Heart right ventricle (tissue), 16 donors: Measurements from ENCODE around the gene SEC23A. TPM values are rescaled to one million over a fixed set of nuclear protein-coding genes. Genes with fewer than 3 reads are reported as not detected.

Experiments
- ATAC-seq, 8 donors: fragments of 200-7000 bp; cut with Tn5 transposase; one replicate each; pipeline ENCODE4 v1.9.1; 2020; ENCODE audit warnings: mild to moderate bottlenecking in 8 of 8, moderate library complexity in 8 of 8, moderate number of reproducible peaks in 1 of 8
- DNase-seq, 2 donors: peaks; one replicate each; pipeline ENCODE4 v3.0.0-alpha.2; 2020
- H3K27ac ChIP-seq, 10 donors: fragments of 200-600 bp; sonication (generic) in 2 of 10; one replicate each; pipeline versions ENCODE4 v1.5.0 to v1.8.0; 2020 to 2022; ENCODE audit warnings: mild to moderate bottlenecking in 3 of 10
- H3K27me3 ChIP-seq, 7 donors: fragments of 200-600 bp; one replicate each; pipeline ENCODE4 v1.8.0; 2021 to 2022; ENCODE audit warnings: mild to moderate bottlenecking in 2 of 7
- H3K36me3 ChIP-seq, 9 donors: fragments of 200-600 bp; sonication (generic) in 1 of 9; one replicate each; pipeline versions ENCODE4 v1.5.0 to v1.8.0; 2020 to 2022; ENCODE audit warnings: mild to moderate bottlenecking in 2 of 9
- H3K4me1 ChIP-seq, 9 donors: fragments of 200-600 bp; sonication (generic) in 1 of 9; one replicate each; pipeline versions ENCODE4 v1.5.0 to v1.8.0; 2020 to 2022; ENCODE audit warnings: mild to moderate bottlenecking in 4 of 9
- H3K4me3 ChIP-seq, 10 donors: fragments of 200-600 bp; sonication (generic) in 2 of 10; one replicate each; pipeline versions ENCODE4 v1.5.0 to v1.8.0; 2020 to 2022; ENCODE audit warnings: mild to moderate bottlenecking in 7 of 10, moderate library complexity in 2 of 10
- H3K9me3 ChIP-seq, 11 donors: fragments of 200-600 bp in 10 of 11; sonication (generic) in 2 of 11; one replicate each; pipeline versions ENCODE4 v1.5.0 to v1.8.0; 2013 to 2022; ENCODE audit warnings: mild to moderate bottlenecking in 2 of 11, control low read depth in 1 of 11, moderate library complexity in 1 of 11
- WGBS, 2 donors: extraction: QIAGEN DNeasy Blood & Tissue Kit; methylation state at CpG; one replicate each; pipeline ENCODE4 v1.1.7; 2013; ENCODE audit warnings: inconsistent platforms in 1 of 2; 5-methylcytosine and 5-hydroxymethylcytosine counted together
- intact Hi-C, 10 donors: fragments of 100-400 bp; cut with DNase I; formaldehyde crosslinking; loops; one replicate each; pipeline versions ENCODE4 v1.11.1 to v1.14.2; 2022
- polyA plus RNA-seq, 2 donors: library from polyadenylated mRNA; stranded (reverse); fragments of 200-250 nt; gene quantifications; one replicate each; pipeline ENCODE4 v1.2.3, GENCODE V29; 2013
- total RNA-seq, 10 donors: library from RNA; stranded (reverse); fragmentation: NEBNext Ultra II Directional in 3 of 10; extraction: Animal tissue kit (Norgen Biotek cat#: 25700) in 3 of 10; gene quantifications; one replicate each; pipeline versions ENCODE4 v1.2.1 to v1.2.4, GENCODE V29; 2021 to 2023
- TF ChIP-seq, protein P1 (sequence below), 9 donors: fragments of 200-600 bp; sonication (generic) in 2 of 9; IDR thresholded peaks; one replicate each; pipeline versions ENCODE4 v1.5.0 to v1.8.0; 2021 to 2022; ENCODE audit warnings: antibody characterized with exemption in 9 of 9, mild to moderate bottlenecking in 5 of 9, moderate library complexity in 1 of 9
- donor health status: Arrhythmogenic right ventricular cardiomyopathy.
- donor health status: ischemic (EF 13 %, LVEDD 7.1; RV severe dilation, severe dysfunction).
- donor health status: healthy with polysubstance abuse.
- donor health status: DM: no; HTN: yes; CAD: no.
- donor health status: DM: no; HTN: no; CAD: no.
- donor health status: ischemic (EF 25% LVEDD 6.9; RV normal size, moderate dysfunction).
- donor health status: ischemic (EF 25% LVEDD 5.7; RV mildly dilated, moderate dysfunction).
- donor health status: healthy.
- donor health status: DM: yes; HTN: yes; CAD: no.
- donor health status: Ischemic cardiomyopathy.
- donor health status: ischemic (EF 35%, LVEDD 5.7; RV mildly dilated, moderate dysfunction).
- donor health status: nonischemic (EF 11% LVEDD 7.7; RV severe dilation, severe dysfunction).
- donor health status: DM: yes; HTN: yes; CAD: no.
- donor health status: PGD.
- donor health status: ischemic (EF 29% LVEDD 5.4; RV normal size, mild dysfunction).
- donor health status: nonischemic (EF 23%, LVEDD 6.1; RV moderate dilation, normal function).

SEC23A gene
- total and polyA plus RNA-seq, 12 donors, result 12.1 to 113 (median 80.6) TPM

DNA sequence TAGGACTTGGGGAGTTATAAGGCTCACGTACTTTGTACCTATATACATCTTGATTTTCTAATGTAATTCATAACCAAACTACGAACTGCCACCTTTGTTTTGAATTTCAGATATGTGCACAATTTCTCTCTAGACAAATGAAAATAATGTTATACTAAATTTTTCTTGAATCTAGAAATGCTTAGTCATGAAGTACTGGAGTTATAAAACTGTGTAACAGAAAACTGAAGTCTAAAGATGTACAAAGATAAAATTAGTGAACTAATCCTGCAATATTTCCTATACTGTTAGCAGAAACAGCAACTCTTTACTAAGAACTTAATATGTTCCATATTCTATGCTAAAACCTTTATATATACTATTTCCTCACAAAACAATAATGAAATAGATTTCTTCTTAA lies 15.5 kb downstream of the SEC23A start:
- ATAC-seq, result no peak
- Histone ChIP-seq H3K9me3 (no peaks in the 10 kb centered on the region), H3K4me1 (no peaks in the 10 kb centered on the region), H3K4me3 (no peak overlapping the region), H3K27me3 (no peaks in the 10 kb centered on the region), H3K36me3 (peaks cover 0 to 100% (median 60%) of the 10 kb centered on the region in 9 donors), H3K27ac (no peak overlapping the region)
- 99 to 100% methylated on average over 2 of the region's 2 CpGs for WGBS, 2 donors
- intact Hi-C loops, result no loop called here
- DNase-seq, result no peak
- TF ChIP-seq, protein P1, sequence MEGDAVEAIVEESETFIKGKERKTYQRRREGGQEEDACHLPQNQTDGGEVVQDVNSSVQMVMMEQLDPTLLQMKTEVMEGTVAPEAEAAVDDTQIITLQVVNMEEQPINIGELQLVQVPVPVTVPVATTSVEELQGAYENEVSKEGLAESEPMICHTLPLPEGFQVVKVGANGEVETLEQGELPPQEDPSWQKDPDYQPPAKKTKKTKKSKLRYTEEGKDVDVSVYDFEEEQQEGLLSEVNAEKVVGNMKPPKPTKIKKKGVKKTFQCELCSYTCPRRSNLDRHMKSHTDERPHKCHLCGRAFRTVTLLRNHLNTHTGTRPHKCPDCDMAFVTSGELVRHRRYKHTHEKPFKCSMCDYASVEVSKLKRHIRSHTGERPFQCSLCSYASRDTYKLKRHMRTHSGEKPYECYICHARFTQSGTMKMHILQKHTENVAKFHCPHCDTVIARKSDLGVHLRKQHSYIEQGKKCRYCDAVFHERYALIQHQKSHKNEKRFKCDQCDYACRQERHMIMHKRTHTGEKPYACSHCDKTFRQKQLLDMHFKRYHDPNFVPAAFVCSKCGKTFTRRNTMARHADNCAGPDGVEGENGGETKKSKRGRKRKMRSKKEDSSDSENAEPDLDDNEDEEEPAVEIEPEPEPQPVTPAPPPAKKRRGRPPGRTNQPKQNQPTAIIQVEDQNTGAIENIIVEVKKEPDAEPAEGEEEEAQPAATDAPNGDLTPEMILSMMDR (IDR thresholded peaks at IDR 0.05), result no peak

DNA sequence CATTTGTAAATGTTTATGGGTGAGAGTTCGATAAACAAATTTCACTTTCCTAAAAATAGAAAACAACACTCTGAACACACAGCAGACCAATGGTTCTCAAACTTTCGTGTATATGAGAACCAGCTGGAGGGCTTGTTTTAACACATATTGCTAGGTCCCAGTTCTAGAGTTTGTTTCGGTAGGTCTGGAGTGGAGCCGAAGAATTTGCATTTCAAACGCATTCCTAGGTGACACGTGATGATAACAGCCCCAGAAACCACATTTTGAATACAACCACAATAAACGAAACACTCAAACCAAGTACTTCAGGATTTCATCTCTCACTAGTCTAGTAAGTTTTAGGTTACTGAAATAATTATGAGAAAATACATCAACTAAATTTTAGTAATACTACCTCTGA lies 17.1 kb downstream of the SEC23A start:
- TF ChIP-seq, protein P1 (IDR thresholded peaks at IDR 0.05), result no peak
- Histone ChIP-seq H3K36me3 (peaks cover 0 to 100% (median 49%) of the 10 kb centered on the region in 9 donors), H3K4me1 (no peaks in the 10 kb centered on the region), H3K27ac (no peak overlapping the region), H3K27me3 (no peaks in the 10 kb centered on the region), H3K4me3 (no peak overlapping the region), H3K9me3 (no peaks in the 10 kb centered on the region)
- ATAC-seq (no peak), DNase-seq (no peak)
- intact Hi-C loops, result no loop called here
- 66 to 73% methylated on average over 7 of the region's 7 CpGs for WGBS, 2 donors

DNA sequence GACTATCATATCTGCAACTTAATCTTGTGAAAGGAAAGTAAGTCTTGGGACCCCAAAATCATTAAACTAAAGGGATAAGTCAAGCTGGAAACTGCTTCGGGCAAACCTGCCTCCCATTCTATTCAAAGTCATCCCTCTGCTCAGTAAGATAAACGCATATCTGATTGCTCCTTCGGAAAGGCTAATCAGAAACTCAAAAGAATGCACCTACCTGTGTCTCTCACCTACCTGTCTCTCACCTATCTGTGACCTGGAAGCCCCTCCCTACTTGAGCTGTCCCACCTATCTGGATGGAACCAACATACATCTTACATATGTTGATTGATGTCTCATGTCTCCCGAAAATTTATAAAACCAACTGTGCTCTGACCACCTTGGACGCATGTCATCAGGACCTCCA lies 19.9 kb downstream of the SEC23A start:
- H3K4me3 ChIP-seq, result no peak overlapping the region
- no peaks in the 10 kb centered on the region for H3K9me3 ChIP-seq
- DNase-seq (no peak), ATAC-seq (no peak)
- no peaks in the 10 kb centered on the region for H3K4me1 ChIP-seq
- intact Hi-C loops, result no loop called here
- peaks cover 0 to 100% (median 45%) of the 10 kb centered on the region in 9 donors for H3K36me3 ChIP-seq
- H3K27ac ChIP-seq, result no peak overlapping the region
- TF ChIP-seq, protein P1 (IDR thresholded peaks at IDR 0.05), result no peak
- H3K27me3 ChIP-seq, result no peaks in the 10 kb centered on the region
- WGBS, 2 donors, result 68 to 70% methylated on average over 5 of the region's 5 CpGs

DNA sequence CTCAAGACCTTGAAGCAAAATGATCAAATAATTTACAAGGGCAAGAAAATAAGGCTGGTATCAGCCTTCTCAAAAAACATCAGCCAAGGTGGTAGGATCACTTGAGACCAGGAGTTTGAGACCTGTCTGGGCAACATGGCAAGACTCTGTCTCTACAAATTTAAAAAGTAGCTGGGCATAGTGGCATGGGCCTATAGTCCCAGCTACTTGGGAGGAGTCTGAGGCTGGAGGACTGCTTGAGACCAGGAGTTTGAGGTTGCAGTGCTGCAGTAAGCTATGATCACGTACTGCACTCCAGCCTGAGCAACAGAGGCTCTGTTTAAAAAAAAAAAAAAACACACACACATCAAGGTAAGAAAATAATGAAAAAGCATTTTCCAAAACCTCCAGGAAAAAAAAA lies 22.1 kb downstream of the SEC23A start:
- intact Hi-C loops, result no loop called here
- Histone ChIP-seq H3K9me3 (no peaks in the 10 kb centered on the region), H3K36me3 (peaks cover 0 to 100% (median 48%) of the 10 kb centered on the region in 9 donors), H3K27ac (no peak overlapping the region), H3K4me1 (no peaks in the 10 kb centered on the region), H3K27me3 (no peaks in the 10 kb centered on the region), H3K4me3 (no peak overlapping the region)
- TF ChIP-seq, protein P1 (IDR thresholded peaks at IDR 0.05), result no peak
- ATAC-seq (no peak), DNase-seq (no peak)
- WGBS, 2 donors, result 93 to 100% methylated on average over 1 of the region's 1 CpG
